HEK293 (cell line): ENCODE results near the gene GALNS.
A peak's percentile ranks its signal among the peaks of the same experiment; 100 is the strongest.

ENCODE experiments used
- CTCF ChIA-PET: fragments of 350-600 bp; formaldehyde crosslinking; extraction: SDS; loops from one replicate; lab custom pipeline; 2021; ENCODE audit warnings: antibody characterized with exemption; lab: Yijun Ruan, JAX
- POLR2A ChIA-PET: fragments of 300-600 bp; formaldehyde crosslinking; extraction: SDS; loops from one replicate; lab custom pipeline; 2020; ENCODE audit warnings: antibody characterized with exemption, inconsistent platforms; lab: Yijun Ruan, JAX
- H3K27ac ChIP-seq: fragments of 200-500 bp; sonication (Bioruptor generic); 2 replicates; pipeline ENCODE4 v1.5.1; 2014; ENCODE audit warnings: low read depth, low read length, control low read depth, inconsistent platforms; ENCODE audit errors: extremely low read depth
- H3K36me3 ChIP-seq, 2 experiments: fragments of 200-500 bp in 1 of 2; sonication (Bioruptor generic) in 1 of 2; 1 replicate in 1 of 2; 2 replicates in 1 of 2; pipeline ENCODE4 v1.5.1; 2014 to 2017; ENCODE audit warnings: inconsistent platforms in 2 of 2, low read length in 2 of 2; ENCODE audit not compliant: control insufficient read depth in 2 of 2, insufficient read depth in 1 of 2
- H3K4me1 ChIP-seq: fragments of 200-500 bp; sonication (Bioruptor generic); 2 replicates; pipeline ENCODE4 v1.5.1; 2014; ENCODE audit warnings: mild to moderate bottlenecking, low read length, inconsistent platforms; ENCODE audit not compliant: control insufficient read depth, insufficient read depth
- H3K4me3 ChIP-seq: 2 replicates; pipeline ENCODE4 v1.5.1; 2011; ENCODE audit warnings: low read depth, mild to moderate bottlenecking, control low read depth, low read length, moderate library complexity
- H3K9me3 ChIP-seq: fragments of 200-500 bp; sonication (Bioruptor generic); 2 replicates; pipeline ENCODE4 v1.5.1; 2014; ENCODE audit warnings: low read depth, low read length, inconsistent platforms; ENCODE audit not compliant: control insufficient read depth, insufficient read depth
- KLF1 ChIP-seq: fragments of 450-650 bp; formaldehyde crosslinking; IDR thresholded peaks from 2 replicates; pipeline ENCODE4 v1.5.1; 2016; ENCODE audit warnings: missing biosample characterization, missing genetic modification characterization
- SCRT2 ChIP-seq: fragments of 450-650 bp; formaldehyde crosslinking; IDR thresholded peaks from 2 replicates; pipeline ENCODE4 v1.5.1; 2016; ENCODE audit warnings: missing biosample characterization, missing genetic modification characterization
- SP7 ChIP-seq: fragments of 450-650 bp; formaldehyde crosslinking; IDR thresholded peaks from 2 replicates; pipeline ENCODE4 v1.5.1; 2016; ENCODE audit warnings: missing biosample characterization, missing genetic modification characterization
- ZBTB1 ChIP-seq: fragments of 450-650 bp; formaldehyde crosslinking; IDR thresholded peaks from 2 replicates; pipeline ENCODE4 v1.5.1; 2016; ENCODE audit warnings: missing biosample characterization, missing genetic modification characterization
- ZFHX2 ChIP-seq: fragments of 450-650 bp; formaldehyde crosslinking; conservative IDR thresholded peaks from 2 replicates; pipeline ENCODE4 v1.5.1; 2016; ENCODE audit warnings: missing biosample characterization, missing genetic modification characterization
- ZNF157 ChIP-seq: fragments of 450-650 bp; formaldehyde crosslinking; IDR thresholded peaks from 2 replicates; pipeline ENCODE4 v1.5.1; 2016; ENCODE audit warnings: missing biosample characterization, missing genetic modification characterization
- ZNF24 ChIP-seq: fragments of 450-650 bp; formaldehyde crosslinking; IDR thresholded peaks from 2 replicates; pipeline ENCODE4 v1.5.1; 2016; ENCODE audit warnings: missing biosample characterization, missing genetic modification characterization
- ZNF292 ChIP-seq: fragments of 450-650 bp; formaldehyde crosslinking; IDR thresholded peaks from 2 replicates; pipeline ENCODE4 v1.5.1; 2016; ENCODE audit warnings: low read depth, missing biosample characterization, missing genetic modification characterization, borderline replicate concordance
- ZNF501 ChIP-seq: fragments of 450-650 bp; formaldehyde crosslinking; IDR thresholded peaks from 2 replicates; pipeline ENCODE4 v1.5.1; 2016; ENCODE audit warnings: missing biosample characterization, missing genetic modification characterization
- ZNF530 ChIP-seq: fragments of 450-650 bp; formaldehyde crosslinking; IDR thresholded peaks from 2 replicates; pipeline ENCODE4 v1.5.1; 2016; ENCODE audit warnings: low read depth, missing biosample characterization, missing genetic modification characterization
- ZNF549 ChIP-seq: fragments of 450-650 bp; IDR thresholded peaks from 2 replicates; pipeline ENCODE4 v1.5.1; 2018; ENCODE audit warnings: missing biosample characterization, missing genetic modification characterization, mild to moderate bottlenecking, inconsistent platforms, moderate library complexity
- ZNF623 ChIP-seq: fragments of 450-650 bp; formaldehyde crosslinking; IDR thresholded peaks from 2 replicates; pipeline ENCODE4 v1.5.1; 2016; ENCODE audit warnings: missing biosample characterization, missing genetic modification characterization
- TF ChIP-seq, protein P1 (sequence below): fragments of 450-650 bp; formaldehyde crosslinking; IDR thresholded peaks from 2 replicates; pipeline ENCODE4 v1.5.1; 2016; ENCODE audit warnings: missing biosample characterization, missing genetic modification characterization, low read depth
- TF ChIP-seq, protein P2 (sequence below): fragments of 450-650 bp; formaldehyde crosslinking; IDR thresholded peaks from 2 replicates; pipeline ENCODE4 v1.5.1; 2017; ENCODE audit warnings: missing biosample characterization, missing genetic modification characterization
- TF ChIP-seq, protein P3 (sequence below): fragments of 450-650 bp; formaldehyde crosslinking; IDR thresholded peaks from 2 replicates; pipeline ENCODE4 v1.5.1; 2016; ENCODE audit warnings: missing biosample characterization, missing genetic modification characterization
- TF ChIP-seq, protein P4 (sequence below): fragments of 450-650 bp; formaldehyde crosslinking; IDR thresholded peaks from 2 replicates; pipeline ENCODE4 v1.5.1; 2016; ENCODE audit warnings: missing biosample characterization, missing genetic modification characterization

Gene GALNS

DNA sequence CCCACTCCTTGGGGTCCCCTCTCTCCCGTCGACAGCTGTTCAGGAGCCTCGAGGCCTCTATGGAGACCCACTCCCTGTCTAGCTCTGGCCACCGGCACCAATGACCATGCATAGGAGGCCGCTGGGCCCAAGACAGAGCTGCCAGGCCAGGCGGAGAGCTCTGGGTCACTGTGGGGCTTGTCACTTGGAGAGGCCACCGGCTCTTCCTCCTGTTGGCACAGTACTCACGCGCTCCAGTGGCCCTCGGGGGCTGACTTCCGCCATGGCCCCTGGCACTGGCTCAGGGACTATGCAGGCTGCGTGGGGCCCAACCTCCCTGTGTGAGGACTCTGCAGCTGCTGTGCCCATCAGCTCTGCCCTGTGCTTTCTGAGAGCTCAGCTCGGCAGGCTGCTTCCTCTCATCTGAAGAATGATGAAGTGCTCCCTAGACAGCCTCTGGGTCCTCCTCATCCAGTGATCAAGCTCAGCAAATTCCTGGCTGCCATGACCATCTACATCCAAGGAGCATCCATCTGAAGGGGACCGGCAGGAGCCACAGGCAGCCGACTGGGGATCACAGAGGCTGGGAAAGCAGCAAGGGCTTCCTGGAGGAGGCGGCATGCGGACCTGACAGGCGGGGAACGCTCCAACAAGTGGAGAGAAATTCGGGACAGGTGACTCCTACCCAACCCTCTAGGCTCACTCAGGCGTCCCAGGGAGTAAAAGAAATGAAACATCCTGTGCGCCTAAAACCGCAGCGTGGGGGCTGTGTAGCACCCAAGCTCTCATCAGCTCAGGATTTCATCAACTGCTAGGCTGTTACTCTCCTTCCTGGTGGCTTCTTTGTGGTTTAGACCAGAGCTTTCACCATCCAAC lies 16.8 kb downstream of the GALNS start:
- CTCF ChIA-PET = no interaction called here
- Histone ChIP-seq H3K27ac (no peak overlapping the region), H3K4me1 (no peaks in the 10 kb centered on the region), H3K9me3 (no peaks in the 10 kb centered on the region)
- TF ChIP-seq ZFHX2 (no peak), ZNF530 (tag by site-specific recombination) (no peak), ZNF623 (no peak), SP7 (no peak), ZNF501 (no peak), ZNF24 (tag by site-specific recombination) (no peak), KLF1 (tag by site-specific recombination) (no peak), ZNF157 (tag by site-specific recombination) (no peak), ZNF549 (tag by site-specific recombination) (no peak), SCRT2 (no peak), ZNF292 (tag by site-specific recombination) (no peak)
- TF ChIP-seq, protein P1, sequence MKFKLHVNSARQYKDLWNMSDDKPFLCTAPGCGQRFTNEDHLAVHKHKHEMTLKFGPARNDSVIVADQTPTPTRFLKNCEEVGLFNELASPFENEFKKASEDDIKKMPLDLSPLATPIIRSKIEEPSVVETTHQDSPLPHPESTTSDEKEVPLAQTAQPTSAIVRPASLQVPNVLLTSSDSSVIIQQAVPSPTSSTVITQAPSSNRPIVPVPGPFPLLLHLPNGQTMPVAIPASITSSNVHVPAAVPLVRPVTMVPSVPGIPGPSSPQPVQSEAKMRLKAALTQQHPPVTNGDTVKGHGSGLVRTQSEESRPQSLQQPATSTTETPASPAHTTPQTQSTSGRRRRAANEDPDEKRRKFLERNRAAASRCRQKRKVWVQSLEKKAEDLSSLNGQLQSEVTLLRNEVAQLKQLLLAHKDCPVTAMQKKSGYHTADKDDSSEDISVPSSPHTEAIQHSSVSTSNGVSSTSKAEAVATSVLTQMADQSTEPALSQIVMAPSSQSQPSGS (tag by site-specific recombination) = no peak
- TF ChIP-seq, protein P2, sequence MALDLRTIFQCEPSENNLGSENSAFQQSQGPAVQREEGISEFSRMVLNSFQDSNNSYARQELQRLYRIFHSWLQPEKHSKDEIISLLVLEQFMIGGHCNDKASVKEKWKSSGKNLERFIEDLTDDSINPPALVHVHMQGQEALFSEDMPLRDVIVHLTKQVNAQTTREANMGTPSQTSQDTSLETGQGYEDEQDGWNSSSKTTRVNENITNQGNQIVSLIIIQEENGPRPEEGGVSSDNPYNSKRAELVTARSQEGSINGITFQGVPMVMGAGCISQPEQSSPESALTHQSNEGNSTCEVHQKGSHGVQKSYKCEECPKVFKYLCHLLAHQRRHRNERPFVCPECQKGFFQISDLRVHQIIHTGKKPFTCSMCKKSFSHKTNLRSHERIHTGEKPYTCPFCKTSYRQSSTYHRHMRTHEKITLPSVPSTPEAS = no peak
- TF ChIP-seq, all 188 proteins: peak for 0
- Histone ChIP-seq H3K4me3 (no peak overlapping the region), H3K36me3 (peaks cover 0 to 15% of the 10 kb centered on the region in 2 experiments; a peak in 1 of 3 replicates)
- POLR2A ChIA-PET = no interaction called here

DNA sequence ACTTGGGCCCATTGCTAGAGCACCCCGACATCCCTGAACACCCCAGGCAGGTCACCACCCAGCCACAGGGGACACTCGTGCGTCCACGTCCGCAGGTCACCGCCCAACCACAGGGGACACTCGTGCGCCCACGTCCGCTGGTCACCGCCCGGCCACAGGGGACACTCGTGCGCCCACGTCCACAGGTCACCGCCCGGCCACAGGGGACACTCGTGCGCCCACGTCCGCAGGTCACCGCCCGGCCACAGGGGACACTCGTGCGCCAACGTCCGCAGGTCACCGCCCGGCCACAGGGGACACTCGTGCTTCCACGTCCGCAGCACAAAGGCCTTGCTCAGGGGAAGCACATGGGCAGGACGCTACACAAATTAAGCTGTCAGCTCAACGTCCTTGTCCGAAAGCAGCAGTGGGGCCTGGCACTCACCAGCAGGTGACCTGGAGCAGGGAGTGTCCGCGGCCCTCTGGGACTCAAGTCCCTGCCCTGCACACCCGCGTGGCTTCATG lies 17.7 kb downstream of the GALNS start:
- Histone ChIP-seq H3K9me3 (no peaks in the 10 kb centered on the region), H3K4me3 (no peak overlapping the region), H3K27ac (no peak overlapping the region)
- TF ChIP-seq, protein P3, sequence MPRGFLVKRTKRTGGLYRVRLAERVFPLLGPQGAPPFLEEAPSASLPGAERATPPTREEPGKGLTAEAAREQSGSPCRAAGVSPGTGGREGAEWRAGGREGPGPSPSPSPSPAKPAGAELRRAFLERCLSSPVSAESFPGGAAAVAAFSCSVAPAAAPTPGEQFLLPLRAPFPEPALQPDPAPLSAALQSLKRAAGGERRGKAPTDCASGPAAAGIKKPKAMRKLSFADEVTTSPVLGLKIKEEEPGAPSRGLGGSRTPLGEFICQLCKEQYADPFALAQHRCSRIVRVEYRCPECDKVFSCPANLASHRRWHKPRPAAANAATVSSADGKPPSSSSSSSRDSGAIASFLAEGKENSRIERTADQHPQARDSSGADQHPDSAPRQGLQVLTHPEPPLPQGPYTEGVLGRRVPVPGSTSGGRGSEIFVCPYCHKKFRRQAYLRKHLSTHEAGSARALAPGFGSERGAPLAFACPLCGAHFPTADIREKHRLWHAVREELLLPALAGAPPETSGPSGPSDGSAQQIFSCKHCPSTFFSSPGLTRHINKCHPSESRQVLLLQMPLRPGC (tag by site-specific recombination) = no peak
- TF ChIP-seq ZBTB1 = no peak
- TF ChIP-seq, protein P4, sequence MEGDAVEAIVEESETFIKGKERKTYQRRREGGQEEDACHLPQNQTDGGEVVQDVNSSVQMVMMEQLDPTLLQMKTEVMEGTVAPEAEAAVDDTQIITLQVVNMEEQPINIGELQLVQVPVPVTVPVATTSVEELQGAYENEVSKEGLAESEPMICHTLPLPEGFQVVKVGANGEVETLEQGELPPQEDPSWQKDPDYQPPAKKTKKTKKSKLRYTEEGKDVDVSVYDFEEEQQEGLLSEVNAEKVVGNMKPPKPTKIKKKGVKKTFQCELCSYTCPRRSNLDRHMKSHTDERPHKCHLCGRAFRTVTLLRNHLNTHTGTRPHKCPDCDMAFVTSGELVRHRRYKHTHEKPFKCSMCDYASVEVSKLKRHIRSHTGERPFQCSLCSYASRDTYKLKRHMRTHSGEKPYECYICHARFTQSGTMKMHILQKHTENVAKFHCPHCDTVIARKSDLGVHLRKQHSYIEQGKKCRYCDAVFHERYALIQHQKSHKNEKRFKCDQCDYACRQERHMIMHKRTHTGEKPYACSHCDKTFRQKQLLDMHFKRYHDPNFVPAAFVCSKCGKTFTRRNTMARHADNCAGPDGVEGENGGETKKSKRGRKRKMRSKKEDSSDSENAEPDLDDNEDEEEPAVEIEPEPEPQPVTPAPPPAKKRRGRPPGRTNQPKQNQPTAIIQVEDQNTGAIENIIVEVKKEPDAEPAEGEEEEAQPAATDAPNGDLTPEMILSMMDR (tag by site-specific recombination) = 0 out of 2 replicates have a peak, but pooled peaks have one; percentile 8
- TF ChIP-seq, all 188 proteins: peak for 1
- POLR2A ChIA-PET = no interaction called here
- peaks cover 0 to 16% of the 10 kb centered on the region in 2 experiments; a peak in 1 of 3 replicates for H3K36me3 ChIP-seq
- no peaks in the 10 kb centered on the region for H3K4me1 ChIP-seq
- CTCF ChIA-PET = no interaction called here
